Iris pigment epithelial cell (primary cell): ENCODE measurements around the gene TRIM29.

Experiments
- DNase-seq: peaks from one replicate; pipeline ENCODE4 v3.0.0-alpha.2; 2011; ENCODE audit warnings: low read depth

Gene TRIM29

DNA sequence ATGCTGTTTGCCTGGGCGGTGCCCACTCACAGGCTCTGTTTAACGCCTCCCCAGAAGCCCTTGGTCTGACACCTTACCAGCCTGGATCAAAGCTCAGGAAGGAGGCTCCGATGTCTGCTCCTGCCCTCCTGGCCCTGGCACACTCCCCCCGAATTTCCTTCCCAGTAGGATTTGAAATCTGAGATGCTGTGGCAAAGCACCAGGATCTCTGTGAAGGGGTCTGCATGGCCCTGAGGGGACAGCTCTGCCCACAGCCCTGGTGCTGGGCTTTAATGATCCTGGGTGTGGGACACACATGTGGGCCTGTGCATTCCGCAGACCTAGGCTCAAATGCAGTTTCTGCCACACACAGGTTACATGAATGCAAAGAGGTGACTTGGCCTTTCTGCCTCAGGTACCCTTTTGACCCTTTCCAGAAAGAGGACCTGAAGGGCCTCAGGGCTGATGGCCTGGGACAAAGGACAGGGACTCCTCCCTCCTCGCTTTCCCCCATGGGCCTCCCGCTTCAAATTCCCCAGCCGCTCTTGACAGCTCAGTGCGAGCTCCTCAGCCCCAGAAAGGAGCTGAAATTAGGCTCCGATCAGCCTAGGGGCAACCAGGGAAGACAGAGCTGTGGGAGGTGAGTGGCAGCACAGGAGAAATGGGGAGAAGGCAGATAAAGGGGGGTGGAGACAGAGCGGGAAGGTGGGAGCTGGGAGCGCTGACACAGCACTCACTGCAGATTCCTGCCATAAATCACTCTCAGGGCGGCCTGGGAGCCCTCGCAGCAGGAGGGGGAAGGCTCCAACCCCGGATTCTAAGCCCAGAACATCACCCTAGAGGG is 41.3 kb downstream of the TRIM29 start:
- no peak for DNase-seq

DNA sequence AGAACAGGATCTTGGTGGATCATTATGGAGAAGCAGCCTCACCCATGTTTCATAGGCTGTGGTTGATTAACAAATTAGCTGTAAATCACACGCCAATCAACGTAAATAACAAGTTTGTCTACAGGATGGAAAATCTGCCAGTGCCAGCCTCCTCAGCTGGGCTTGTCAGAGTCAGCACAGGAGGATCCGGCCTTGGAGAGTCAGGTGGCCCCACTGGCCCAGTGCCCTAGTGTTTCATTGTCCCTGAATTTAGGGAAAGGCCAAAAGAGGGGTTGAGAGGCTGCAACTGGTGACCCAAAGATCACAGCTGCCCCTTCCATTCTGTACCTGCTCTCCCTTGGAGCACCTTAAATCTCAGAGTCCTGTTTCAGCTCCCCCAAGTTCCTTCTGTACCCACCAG is 42.4 kb downstream of the TRIM29 start:
- no peak for DNase-seq

DNA sequence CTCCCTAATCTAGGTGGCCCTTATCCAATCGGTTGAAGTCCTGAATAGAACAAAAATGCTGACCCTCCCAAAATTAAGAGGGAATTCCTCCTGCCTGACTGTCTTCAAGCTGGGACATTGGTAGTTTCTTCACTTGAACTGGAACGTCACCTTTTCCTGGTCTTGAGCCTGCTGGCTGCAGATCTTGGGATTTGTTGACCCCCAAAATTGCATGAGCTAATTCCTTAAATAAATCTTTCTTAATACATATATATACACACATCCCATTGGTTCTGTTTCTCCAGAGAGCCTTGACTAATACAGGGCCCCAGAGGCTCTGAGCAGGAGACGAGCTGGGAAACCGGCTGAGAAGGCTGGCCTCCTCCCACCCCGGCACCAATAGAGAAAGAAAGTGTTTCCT is 46.2 kb downstream of the TRIM29 start:
- no peak for DNase-seq

DNA sequence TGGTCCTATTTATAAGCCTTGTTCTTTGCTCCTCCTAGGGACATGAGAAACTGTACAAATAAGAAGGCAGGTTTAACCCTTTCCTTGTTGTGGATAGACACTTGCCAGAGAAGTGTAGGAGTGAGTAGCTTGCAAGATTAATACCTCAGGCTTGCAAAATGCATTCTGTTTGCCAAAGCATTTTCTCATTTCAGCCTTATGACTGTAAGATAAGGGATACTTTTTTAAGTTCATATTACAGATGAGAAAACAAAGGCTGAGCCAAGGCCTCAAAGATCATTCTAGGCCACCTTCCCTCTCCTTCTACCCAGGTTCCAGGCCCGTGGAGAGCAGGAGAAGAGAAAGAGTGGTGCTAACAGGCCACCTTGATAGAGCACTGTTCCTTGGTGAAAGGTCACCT is 46.8 kb downstream of the TRIM29 start:
- no peak for DNase-seq

DNA sequence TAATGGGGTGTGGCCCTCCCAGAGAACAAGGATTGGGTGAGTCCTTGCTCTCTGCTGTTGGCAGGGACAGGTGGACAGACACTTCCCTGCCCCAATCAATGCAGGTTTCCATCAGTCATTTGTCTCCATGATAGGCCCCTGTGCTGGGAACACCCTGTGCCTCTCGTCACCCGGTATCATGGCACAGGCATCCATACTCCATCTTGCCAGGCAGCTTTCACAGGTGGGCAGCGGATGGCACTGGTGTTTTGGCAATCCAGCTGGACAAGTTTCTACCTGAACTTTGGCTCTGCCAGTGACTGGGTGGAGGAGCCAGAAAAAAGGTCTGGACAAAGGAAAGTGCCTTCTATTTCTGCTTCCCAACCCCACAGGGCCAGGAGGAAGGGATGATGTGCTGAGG is 47.5 kb downstream of the TRIM29 start:
- no peak for DNase-seq

DNA sequence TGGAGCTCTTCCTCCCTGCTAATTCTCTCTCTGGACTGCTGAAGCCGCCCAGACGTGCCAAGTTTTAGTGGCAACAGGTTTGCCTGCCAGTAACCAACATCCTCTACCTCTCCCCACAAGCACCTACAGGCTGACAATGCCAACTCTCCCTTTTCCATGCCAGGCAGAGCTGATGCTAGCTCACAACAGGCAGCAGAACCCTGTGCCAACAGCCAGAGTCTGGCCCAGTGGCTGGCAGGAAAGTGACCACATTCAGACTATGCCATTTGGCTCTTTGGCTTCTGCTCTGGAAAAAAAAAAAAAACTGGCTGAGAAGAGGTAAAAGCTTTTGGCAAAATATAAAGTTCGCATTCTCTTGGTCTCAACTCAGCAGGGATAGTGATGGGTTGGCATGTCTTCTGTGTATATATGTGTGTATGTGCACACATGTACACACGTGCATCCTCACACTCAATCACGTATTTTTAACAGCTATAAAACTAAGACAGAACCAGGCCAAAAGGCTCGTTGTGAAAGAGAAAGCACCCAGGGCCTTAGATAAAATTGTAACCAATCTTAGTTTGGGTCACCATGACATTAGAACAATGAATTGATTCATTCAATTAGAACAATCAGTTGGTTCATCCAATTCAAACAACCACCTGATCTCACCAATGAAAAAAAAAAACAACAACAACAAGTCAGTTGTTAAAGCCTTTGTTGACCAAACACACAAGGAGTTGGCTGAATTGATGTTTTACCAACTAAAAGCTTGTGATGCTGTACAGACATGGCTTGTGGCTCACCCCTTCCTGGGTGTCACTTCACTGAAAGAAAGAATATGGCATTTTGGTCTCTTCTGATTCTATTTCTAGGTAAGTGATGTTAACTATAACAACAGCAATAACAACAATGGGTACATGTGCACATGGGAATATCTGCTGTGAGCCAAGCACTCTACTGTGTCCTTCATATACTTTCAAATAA is 48.6 kb downstream of the TRIM29 start:
- DNase-seq, result no peak

DNA sequence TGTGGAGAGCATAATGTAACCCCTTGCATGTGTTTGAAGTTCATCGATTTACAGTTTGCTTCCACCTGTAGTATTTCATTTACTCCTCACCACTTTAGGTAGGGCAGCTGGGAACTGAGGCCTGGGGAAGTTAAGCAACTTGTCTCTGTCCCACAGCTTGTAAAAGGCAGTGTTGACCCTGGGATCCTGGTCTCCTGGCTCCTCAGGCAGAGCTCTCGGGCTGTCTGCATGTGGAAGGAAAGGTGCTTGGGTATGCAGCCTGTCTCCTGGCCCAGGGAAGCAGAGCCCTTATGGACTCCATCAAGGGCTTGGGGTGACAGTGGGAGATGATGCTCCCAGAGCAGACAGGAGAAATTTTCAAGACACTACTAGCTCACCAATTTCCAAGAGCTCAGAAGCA is 49.9 kb downstream of the TRIM29 start:
- no peak for DNase-seq

DNA sequence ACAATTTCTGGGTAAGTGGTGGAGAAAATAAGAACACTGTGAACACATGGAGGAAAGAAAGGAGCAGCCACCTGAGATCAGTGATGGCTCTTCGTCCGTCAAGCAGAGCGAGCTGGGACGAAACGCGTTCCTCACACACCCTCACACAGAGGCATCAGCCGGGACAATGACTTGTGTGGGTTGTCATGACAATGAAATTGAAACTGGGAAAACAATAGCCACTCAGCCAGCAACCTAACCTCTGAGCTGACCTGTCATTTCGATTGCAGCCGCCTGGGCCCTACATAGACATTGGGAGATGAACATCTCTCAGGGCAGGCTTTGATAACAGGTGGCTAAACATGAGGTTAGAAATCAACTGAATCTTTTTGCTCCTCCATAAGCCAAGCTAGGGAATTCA is 51.3 kb downstream of the TRIM29 start:
- DNase-seq, result no peak

DNA sequence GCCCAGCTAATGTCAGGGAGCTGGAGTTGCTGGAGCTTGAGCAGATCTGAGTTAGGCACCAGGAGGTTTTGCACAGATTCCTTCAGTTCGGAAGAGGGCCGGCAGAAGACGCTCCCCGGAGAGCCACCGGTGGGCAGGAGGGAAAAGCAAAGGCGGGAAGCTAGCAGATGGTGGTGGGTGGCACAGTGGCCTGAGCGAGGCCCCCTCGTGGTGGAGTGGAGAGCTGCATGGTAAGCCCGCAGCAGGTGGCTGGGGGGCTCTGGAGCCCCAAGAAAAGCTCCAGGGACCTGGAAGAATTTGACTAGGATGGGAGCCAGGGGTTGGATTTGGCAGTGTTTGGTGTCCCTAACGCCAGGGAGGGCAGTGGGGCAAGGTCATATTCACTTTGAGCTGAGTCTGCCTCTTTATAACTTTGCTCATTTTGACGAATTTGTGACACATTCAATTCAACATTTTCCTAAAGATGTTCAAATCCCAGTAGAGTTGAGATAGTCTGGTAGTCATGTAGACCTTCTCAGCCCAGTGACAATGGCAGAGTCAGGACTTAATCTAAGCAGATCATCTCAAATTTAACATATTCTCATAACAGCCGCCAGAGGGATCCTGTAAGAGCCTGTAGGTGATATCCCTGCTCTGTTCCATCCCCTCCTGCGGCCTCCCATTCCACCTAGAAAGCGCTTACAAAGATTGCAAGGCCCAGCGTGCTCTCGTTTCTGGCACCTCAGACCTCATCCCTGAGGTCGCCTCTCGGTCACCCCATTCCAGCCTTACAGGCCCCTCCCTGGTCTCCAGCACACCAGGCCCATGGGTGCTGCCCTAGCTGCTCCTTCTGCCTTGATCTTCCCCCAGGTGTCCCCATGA is 57.9 kb downstream of the TRIM29 start:
- no peak for DNase-seq

DNA sequence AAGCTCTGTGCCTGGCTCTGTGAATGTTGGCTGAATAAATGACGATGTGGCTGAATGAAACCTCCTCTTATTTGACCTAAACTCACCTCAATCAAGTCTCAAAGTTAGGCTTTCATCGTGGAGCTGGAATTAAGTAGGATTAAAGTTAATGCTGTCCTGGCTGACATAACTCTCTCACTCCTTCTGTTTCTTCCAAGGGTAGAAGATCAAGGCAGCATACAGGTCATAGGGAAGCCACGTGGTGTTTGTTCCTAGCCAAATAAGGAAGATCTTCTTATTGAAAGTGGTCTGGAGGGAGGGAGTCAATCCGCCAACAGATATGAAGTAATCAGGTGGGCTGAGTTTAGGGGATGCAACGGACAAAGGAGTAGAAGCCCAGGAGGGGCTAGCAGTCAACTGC is 59.5 kb downstream of the TRIM29 start:
- no peak for DNase-seq

DNA sequence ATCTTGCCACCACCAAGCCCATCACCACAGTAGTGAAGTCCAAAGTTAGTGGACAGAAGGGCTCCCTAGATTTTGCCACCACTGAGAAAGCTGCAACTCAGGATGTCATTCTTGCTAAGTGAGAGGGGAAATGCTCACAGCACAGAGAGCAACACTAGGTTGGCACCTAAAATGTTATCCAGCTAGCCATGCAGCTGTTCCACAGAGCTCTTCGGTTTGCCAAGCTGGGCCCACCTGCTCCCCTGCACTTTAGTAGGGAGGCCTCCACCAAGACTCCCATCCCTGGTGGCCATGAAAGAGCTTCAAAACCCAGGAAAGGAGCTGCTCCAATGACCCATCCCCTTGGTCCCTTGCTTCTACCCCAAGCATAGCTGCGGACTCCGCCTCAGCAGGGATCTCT is 63.8 kb downstream of the TRIM29 start:
- DNase-seq, result no peak

DNA sequence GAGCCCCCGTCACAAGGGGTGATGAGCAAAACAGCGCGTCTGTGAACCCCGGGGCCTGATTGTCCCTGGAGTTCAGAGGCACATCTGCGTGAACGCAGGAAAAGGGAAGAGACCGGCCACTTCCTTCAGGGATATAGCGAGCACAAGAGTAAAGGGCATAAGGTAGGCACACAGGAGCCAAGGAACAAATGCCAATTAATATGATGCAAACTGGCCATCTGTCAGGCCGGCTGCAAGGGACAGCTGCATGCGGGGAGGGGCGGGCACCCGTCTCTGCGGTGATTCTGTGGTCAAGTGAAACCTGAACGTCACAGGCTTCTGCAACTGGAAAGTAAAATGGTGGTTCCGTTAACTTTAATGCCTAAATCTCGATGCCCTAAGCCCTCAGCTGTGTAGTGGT is 64.7 kb downstream of the TRIM29 start:
- DNase-seq, result no peak

DNA sequence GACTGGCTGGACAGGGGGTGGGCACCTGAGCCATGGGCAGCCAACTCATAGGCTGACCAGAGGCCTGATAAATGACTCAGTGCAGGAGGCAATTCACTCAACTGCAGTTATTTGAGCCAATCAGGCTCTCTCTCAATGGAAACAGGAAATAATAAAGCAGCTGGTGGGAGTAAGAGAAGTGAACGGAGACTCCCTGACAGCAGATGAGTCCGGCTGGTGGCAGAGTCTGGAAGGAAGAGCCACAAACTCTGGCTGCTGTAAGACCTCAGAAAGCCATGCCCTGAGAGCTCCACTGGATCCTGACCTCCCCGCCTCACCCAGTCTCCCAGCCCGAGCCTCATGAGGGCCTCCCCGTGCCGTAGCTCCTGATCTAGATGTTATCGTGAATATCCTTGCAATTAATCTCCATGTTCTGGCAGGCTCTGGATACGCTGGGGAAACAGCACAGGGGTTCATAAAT is 69.8 kb downstream of the TRIM29 start:
- peak; percentile 67 for DNase-seq

DNA sequence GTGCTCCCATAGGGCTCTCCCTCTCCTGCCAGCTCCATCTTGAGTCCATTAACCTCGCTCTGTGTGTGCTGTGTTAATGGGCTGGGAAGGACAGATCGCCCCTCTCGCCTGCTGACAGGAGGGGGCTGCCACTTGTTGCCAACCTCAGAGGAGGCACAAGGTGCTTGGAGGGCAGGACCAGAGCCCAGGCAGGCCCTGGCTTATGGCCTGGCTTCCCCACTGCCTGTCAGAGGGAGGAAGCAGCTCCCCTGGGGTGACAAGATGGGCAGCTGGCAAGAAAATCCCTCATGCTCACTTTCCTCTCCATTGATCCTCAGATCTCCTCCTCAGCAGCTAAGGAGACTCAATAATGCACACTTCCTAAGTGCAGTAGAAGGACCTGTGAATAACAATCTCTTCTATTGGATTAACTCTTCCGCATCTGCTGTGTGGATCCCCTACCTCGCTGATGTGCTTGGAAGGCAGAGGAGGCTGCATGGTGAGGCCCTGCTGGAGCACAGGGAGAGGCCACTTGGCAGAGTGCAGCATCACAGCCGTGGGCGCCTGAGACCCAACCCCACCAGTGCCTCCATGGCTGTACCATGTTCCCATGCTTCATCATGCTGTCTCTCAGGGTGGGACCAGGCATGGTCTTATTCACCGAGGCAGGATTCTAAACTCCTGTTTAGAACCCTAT is 70.3 kb downstream of the TRIM29 start:
- no peak for DNase-seq

DNA sequence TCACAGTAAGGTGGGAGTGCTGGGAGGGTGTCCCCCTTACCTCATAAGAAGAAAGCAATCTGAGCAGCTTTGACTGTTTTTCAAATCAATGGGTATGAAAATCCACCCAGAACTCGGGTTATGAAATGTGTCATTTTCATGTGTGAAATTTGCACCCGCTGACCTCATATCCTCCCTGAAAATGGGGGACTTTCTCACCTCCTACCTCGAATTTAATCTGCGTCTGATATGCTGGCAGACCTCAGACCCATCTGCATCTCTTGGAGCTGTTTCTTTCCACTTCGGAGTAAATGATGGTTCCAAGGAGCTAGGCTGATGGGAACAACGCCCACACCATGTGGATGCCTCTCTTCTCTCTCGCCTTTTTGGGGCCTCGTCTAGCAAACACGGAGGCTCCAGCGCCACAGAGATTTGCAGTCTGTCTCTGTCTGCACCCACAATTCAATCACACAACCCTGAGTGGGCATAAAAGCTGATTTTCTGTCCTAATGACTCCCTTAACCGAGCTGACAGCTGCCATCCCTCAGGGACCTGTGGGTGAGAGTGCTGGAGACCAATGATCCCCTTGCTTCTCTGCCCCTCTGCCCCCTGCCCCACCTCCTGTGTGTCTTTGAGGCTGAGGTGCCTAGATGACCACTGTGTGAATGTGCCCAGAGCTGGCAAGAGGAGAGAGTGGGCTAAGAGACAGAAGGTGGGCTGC is 71.0 kb downstream of the TRIM29 start:
- DNase-seq, result no peak

DNA sequence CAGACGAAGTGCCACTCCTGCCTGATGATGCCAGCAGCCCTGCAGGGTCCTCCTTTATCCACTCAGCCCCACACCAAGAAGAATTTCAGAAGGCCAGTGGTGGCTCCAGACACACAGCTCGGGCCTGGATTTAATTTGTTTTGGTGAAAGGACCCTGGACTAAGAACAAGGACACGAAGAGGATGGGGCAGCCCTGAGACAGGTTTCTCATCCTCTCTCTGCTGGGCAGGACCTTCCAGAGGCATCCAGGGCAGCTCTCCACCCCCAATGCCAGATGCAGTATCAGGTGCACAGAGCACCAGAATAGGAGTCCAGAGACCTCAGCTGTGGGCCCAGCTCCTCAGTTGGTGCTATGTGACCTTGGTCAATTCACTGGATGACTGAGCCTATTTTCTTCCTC is 72.0 kb downstream of the TRIM29 start:
- DNase-seq, result no peak

DNA sequence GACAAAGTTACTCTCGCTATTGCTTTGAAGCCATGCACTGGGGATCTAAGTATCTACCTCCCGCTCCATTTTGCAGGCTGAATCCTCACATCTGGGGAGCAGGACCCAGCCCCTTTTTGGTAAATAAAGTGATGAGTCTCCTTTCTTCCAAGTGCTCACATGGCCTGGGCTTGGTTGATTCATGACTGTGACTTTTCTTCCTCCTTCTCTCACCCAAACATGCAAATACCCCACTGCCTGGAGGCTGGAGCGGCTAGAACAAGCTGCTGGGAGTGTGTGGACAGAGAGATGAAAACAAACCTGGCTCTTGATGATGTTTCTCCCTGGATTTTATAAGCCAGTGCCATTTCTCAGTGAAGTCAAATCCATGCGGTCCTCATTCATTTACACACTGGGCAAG is 72.7 kb downstream of the TRIM29 start:
- DNase-seq, result no peak

DNA sequence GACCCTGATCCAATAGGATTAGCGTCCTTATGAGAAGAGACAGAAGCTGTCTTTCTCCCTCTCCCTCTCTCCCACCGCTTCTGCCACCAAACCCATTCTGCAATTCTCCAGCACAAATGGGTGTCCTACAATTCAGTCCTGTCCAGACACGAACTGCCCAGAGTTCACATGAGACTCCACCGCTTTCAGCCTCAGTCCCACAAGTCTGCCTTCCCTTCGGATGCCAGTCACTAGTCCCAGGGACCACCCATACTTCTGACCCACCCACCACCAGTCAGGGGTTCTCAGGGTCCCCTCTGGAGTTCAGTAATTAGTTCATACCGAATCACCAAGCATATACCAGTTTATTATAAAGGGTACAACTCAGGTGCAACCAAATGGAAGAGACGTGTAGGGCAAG is 73.6 kb downstream of the TRIM29 start:
- DNase-seq, result no peak

DNA sequence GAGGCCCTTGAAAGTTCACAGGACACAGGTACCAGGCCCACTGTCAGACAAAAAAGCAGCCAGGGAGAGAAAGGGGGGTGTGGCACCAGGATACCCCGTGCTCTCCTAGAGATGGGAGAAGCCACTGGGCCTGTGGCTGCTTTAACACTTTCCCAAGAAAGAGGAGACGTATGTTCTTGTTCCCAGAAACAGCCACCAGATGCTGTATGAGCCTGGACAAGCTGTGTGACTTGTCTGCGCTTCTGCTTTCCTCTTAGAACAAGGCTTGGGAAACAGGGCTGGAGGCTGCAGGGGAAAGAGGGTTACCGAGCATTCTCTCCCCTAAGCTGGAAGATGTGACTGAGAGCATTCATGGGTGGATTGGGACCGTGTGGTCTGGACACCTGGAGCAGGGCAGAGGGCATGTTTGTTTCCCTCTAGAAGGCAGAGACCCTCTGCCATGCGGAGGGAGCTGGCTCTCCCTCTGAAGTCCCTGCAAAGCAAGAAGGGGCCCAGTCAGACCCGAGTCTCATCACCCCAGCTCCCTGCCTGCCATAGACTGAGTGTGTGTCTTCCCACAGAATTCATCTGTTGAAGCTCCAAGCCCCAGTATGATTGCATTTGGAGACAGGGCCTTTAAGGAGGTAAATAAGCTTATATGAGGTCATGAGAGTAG is 74.1 kb downstream of the TRIM29 start:
- DNase-seq, result no peak

DNA sequence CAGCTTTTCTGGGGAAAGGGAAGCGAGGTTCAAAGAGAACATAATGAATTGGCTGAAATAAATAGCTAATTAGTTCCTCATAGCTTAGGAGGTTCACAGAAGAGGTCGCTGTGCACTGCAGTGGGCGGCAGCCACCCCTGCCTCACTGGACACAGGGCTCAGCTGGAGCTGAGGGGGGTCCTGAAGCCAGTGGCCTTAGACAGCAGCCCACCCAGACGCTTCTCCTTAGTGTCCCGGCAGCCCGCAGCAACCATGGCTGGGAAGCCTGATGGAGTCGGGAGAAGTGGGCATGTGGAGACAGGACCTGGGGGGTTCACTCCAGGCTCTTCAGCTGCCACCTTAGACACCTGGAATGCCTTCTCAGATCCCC is 75.4 kb downstream of the TRIM29 start:
- no peak for DNase-seq
